Endothelial cell (in vitro differentiated cells): ENCODE results near the gene NR2F1-AS1. TPM values are rescaled to one million over a fixed set of nuclear protein-coding genes. Genes with fewer than 3 reads are reported as not detected.
"Not testable (repeated sequence)": the region's sequence is repeated elsewhere in the genome, so short reads cannot be mapped to it uniquely, and the experiment has no call there.

Experiments used
- DNase-seq: peaks from one replicate; pipeline ENCODE4 v3.0.0; 2021; ENCODE audit warnings: low spot score
- H3K27ac Mint-ChIP-seq: one replicate; pipeline ENCODE4 v1.8.0; 2021; ENCODE audit warnings: mixed read lengths, inconsistent platforms; ENCODE audit not compliant: unreplicated experiment
- H3K27me3 Mint-ChIP-seq: one replicate; pipeline ENCODE4 v1.8.0; 2021; ENCODE audit warnings: mild to moderate bottlenecking, moderate library complexity, mixed read lengths, inconsistent platforms; ENCODE audit not compliant: unreplicated experiment
- H3K36me3 Mint-ChIP-seq: one replicate; pipeline ENCODE4 v1.8.0; 2021; ENCODE audit warnings: mild to moderate bottlenecking, low read depth, mixed read lengths, inconsistent platforms; ENCODE audit not compliant: unreplicated experiment
- H3K4me1 Mint-ChIP-seq: one replicate; pipeline ENCODE4 v1.8.0; 2021; ENCODE audit warnings: mild to moderate bottlenecking, mixed read lengths, inconsistent platforms; ENCODE audit not compliant: unreplicated experiment
- H3K4me3 Mint-ChIP-seq: one replicate; pipeline ENCODE4 v1.8.0; 2021; ENCODE audit warnings: mild to moderate bottlenecking, mixed read lengths, inconsistent platforms; ENCODE audit not compliant: unreplicated experiment
- H3K9me3 Mint-ChIP-seq: one replicate; pipeline ENCODE4 v1.8.0; 2021; ENCODE audit warnings: mixed read lengths, inconsistent platforms; ENCODE audit not compliant: unreplicated experiment
- total RNA-seq: library from RNA; stranded (reverse); fragmentation: NEBNext Ultra II Directional; extraction: Animal tissue kit (Norgen Biotek cat#: 25700); gene quantifications from one replicate; pipeline ENCODE4 v1.2.1, GENCODE V29; 2021; ENCODE audit not compliant: unreplicated experiment
- TF ChIP-seq, protein P1 (sequence below): fragments of 200-600 bp; sonication (generic); IDR thresholded peaks from one replicate; pipeline ENCODE4 v1.5.0; 2021; ENCODE audit warnings: antibody characterized with exemption; ENCODE audit not compliant: unreplicated experiment

The NR2F1-AS1 gene
- total RNA-seq, 1 donor from 2014 or later: 6.4 TPM

DNA sequence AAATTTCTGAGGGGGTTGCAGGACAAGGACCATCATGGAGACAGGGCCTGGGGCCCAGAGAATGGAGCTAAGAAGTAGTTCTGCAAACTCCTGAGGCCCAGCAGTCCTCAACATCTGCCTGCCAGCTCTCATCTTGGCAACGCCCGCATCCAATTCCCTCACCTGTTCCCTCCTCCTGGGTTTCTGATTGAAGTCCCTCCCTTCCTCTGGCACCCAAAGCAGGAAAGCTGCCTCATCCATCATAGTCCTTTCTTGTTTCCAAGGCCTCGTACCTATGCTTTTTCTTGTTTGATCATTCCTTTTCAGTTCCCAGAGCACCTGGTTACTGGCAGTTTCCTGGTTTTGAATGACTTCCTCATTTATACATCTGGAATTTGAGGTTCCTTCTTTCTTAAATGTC lies 181.3 kb downstream of the NR2F1-AS1 start:
- Mint-ChIP-seq H3K9me3 (no peaks in the 10 kb centered on the region), H3K4me3 (no peak overlapping the region), H3K36me3 (no peaks in the 10 kb centered on the region), H3K27ac (no peak overlapping the region), H3K4me1 (peaks cover 5% of the 10 kb centered on the region), H3K27me3 (no peaks in the 10 kb centered on the region)
- no peak for DNase-seq
- TF ChIP-seq, protein P1, sequence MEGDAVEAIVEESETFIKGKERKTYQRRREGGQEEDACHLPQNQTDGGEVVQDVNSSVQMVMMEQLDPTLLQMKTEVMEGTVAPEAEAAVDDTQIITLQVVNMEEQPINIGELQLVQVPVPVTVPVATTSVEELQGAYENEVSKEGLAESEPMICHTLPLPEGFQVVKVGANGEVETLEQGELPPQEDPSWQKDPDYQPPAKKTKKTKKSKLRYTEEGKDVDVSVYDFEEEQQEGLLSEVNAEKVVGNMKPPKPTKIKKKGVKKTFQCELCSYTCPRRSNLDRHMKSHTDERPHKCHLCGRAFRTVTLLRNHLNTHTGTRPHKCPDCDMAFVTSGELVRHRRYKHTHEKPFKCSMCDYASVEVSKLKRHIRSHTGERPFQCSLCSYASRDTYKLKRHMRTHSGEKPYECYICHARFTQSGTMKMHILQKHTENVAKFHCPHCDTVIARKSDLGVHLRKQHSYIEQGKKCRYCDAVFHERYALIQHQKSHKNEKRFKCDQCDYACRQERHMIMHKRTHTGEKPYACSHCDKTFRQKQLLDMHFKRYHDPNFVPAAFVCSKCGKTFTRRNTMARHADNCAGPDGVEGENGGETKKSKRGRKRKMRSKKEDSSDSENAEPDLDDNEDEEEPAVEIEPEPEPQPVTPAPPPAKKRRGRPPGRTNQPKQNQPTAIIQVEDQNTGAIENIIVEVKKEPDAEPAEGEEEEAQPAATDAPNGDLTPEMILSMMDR: no peak

DNA sequence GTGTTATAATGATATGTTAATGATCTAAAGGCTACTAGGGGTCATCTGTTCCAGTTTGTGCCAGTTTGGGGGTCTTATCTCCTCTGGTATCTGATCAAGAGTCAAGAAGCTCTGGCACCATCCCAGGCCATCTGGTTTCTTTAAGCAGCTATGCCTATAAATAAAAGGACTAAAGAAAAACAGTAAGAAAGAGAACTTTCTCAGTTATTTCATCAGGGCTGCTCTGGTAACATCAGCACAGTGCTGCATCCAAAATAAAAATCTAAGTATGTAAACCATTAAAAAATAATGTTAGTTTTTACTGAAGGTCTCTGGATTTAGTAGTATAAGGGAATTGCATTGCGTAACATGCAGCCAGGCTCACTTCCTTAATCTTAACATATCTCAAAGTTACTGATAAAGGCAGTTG lies 185.0 kb downstream of the NR2F1-AS1 start:
- no peak for DNase-seq
- H3K27me3 Mint-ChIP-seq: no peaks in the 10 kb centered on the region
- no peak overlapping the region for H3K4me3 Mint-ChIP-seq
- no peaks in the 10 kb centered on the region for H3K36me3 Mint-ChIP-seq
- H3K9me3 Mint-ChIP-seq: no peaks in the 10 kb centered on the region
- TF ChIP-seq, protein P1: no peak
- H3K27ac Mint-ChIP-seq: no peak overlapping the region
- peaks cover 5% of the 10 kb centered on the region for H3K4me1 Mint-ChIP-seq

DNA sequence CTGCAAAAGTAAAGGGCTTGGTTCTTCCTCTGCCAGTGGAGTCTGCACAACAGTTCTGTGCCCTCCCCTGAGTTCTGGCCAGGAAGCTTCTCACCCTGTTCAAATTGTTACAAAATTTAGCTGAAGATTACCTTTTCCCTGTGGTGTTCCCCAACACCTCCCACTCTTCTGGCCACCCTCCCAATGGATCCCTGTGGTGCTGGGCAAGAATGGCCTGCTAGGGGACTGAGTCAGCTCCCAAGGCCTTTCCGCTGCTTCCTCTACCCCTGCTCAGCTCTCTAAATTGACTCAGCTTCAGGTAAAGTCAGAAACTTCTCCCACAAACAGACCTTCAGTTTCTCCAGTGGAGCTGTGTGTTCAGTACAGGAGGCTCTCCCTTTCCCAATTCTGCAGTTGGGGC lies 186.0 kb downstream of the NR2F1-AS1 start:
- TF ChIP-seq, protein P1: no peak
- H3K4me1 Mint-ChIP-seq: peaks cover 4% of the 10 kb centered on the region
- no peaks in the 10 kb centered on the region for H3K27me3 Mint-ChIP-seq
- H3K9me3 Mint-ChIP-seq: no peaks in the 10 kb centered on the region
- DNase-seq: no peak
- H3K4me3 Mint-ChIP-seq: no peak overlapping the region
- H3K36me3 Mint-ChIP-seq: no peaks in the 10 kb centered on the region
- no peak overlapping the region for H3K27ac Mint-ChIP-seq

DNA sequence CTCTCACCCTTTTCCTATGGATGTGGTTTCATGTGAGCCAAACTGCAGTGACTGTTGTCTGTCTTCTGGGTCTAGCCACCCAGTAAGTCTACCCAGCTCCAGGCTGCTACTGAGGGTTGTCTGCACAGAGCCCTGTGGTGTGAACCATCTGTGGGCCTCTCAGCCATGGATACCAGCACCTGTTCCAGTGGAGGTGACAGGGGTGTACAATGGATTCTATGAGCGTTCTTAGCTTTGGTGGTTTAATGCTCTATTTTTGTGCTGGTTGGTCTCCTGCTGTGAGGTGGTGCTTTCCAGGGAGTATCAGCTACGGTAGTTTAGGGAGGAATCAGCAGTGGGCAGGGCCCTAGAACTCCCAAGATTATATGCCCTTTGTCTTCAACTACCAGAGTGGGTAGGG lies 186.7 kb downstream of the NR2F1-AS1 start:
- Mint-ChIP-seq H3K4me1 (no peaks in the 10 kb centered on the region), H3K27ac (no peak overlapping the region), H3K36me3 (no peaks in the 10 kb centered on the region), H3K4me3 (no peak overlapping the region), H3K27me3 (no peaks in the 10 kb centered on the region), H3K9me3 (no peaks in the 10 kb centered on the region)
- no peak for DNase-seq
- TF ChIP-seq, protein P1: no peak

DNA sequence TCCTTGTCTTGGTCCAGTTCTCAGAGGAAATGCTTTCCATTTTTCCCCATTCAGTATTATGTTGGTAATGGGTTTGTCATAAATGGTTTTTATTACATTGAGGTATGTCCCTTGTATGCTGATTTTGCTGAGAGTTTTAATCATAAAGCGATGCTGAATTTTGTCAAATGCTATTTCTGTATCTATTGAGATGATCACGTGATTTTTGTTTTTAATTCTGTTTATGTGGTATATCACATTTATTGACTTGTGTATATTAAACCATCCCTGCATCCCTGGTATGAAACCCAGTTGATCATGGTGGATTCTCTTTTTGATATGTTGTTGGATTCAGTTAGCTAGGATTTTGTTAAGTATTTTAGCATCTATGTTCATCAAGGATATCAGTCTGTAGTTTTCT lies 189.8 kb downstream of the NR2F1-AS1 start:
- H3K27ac Mint-ChIP-seq, H3K4me1 Mint-ChIP-seq, H3K36me3 Mint-ChIP-seq, H3K27me3 Mint-ChIP-seq, DNase-seq, H3K9me3 Mint-ChIP-seq, H3K4me3 Mint-ChIP-seq: not testable (repeated sequence)

DNA sequence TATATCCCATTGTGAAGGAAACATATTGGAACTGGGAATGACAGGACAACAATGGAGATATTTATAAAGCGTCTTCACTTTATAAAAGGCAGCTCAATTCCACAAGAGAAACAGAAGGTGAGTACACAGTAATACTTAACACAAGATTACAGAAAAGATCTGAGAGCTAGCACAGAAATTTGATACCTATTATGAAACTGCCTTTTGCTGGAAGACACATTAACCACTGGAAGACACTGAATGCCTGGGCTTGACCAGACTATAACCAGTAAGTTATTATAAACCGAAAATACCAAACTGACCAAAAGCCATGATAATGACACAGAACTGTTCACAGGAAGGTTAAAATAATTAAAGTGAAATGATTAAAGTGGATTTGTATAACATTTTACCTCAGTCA lies 195.4 kb downstream of the NR2F1-AS1 start:
- Mint-ChIP-seq H3K4me3 (no peak overlapping the region), H3K27me3 (no peaks in the 10 kb centered on the region)

More for the DNA sequence above, 195.4 kb downstream of the NR2F1-AS1 start:
- Mint-ChIP-seq H3K9me3 (no peaks in the 10 kb centered on the region), H3K36me3 (no peaks in the 10 kb centered on the region), H3K4me1 (peaks cover 4% of the 10 kb centered on the region), H3K27ac (no peak overlapping the region)
- TF ChIP-seq, protein P1: no peak
- no peak for DNase-seq
